Neural cell (in vitro differentiated cells): ENCODE data around the gene C1QTNF3. TPM values are rescaled to one million over a fixed set of nuclear protein-coding genes. Genes with fewer than 3 reads are reported as not detected.

Experiments used
- H2AFZ ChIP-seq: fragments of 200-600, 300-800 bp; sonication (generic), shearing (Covaris generic); 2 replicates; pipeline ENCODE4 v1.6.0; 2014; ENCODE audit warnings: low read depth, mild to moderate bottlenecking, antibody characterized with exemption, low read length, moderate library complexity
- H3F3A ChIP-seq: fragments of 200-600 bp; shearing (Covaris generic); 2 replicates; pipeline ENCODE4 v1.6.1; 2016; ENCODE audit warnings: mild to moderate bottlenecking, moderate library complexity, mixed read lengths, antibody characterized with exemption, low read length; ENCODE audit not compliant: insufficient read depth, poor library complexity, severe bottlenecking
- H3K27ac ChIP-seq: fragments of 200-600, 300-800 bp; sonication (generic), shearing (Covaris generic); 2 replicates; pipeline ENCODE4 v1.5.1; 2014; ENCODE audit warnings: mild to moderate bottlenecking, low read length, moderate library complexity
- H3K27me3 ChIP-seq: fragments of 300-800, 200-600 bp; sonication (generic), shearing (Covaris generic); 2 replicates; pipeline ENCODE4 v1.6.0; 2014; ENCODE audit warnings: mild to moderate bottlenecking, low read depth, low read length, moderate library complexity; ENCODE audit not compliant: insufficient read depth
- H3K36me3 ChIP-seq: fragments of 300-800, 200-600 bp; sonication (generic), shearing (Covaris generic); 2 replicates; pipeline ENCODE4 v1.5.1; 2014; ENCODE audit warnings: mild to moderate bottlenecking, antibody characterized with exemption, low read length, moderate library complexity; ENCODE audit not compliant: insufficient read depth
- H3K4me2 ChIP-seq: fragments of 300-800, 200-600 bp; sonication (generic), shearing (Covaris generic); 2 replicates; pipeline ENCODE4 v1.6.0; 2014; ENCODE audit warnings: mild to moderate bottlenecking, low read length
- H3K4me3 ChIP-seq: fragments of 300-800, 200-600 bp; sonication (generic), shearing (Covaris generic); 2 replicates; pipeline ENCODE4 v1.5.1; 2014; ENCODE audit warnings: mild to moderate bottlenecking, low read length, moderate library complexity
- H3K79me2 ChIP-seq: fragments of 200-600 bp; shearing (Covaris generic); replicated peaks from 2 replicates; pipeline ENCODE4 v1.6.0; 2014; ENCODE audit warnings: mild to moderate bottlenecking, low read length, moderate library complexity; ENCODE audit not compliant: insufficient read depth
- H3K9ac ChIP-seq: fragments of 300-800, 200-600 bp; sonication (generic), shearing (Covaris generic); 2 replicates; pipeline ENCODE4 v1.6.1; 2016; ENCODE audit warnings: mild to moderate bottlenecking, low read length, mixed read lengths
- H3K9me2 ChIP-seq: fragments of 200-600 bp; shearing (Covaris generic); 2 replicates; pipeline ENCODE4 v1.6.1; 2016; ENCODE audit warnings: mild to moderate bottlenecking, low read length, mixed read lengths; ENCODE audit not compliant: insufficient read depth
- H3K9me3 ChIP-seq: fragments of 200-600, 300-800 bp; sonication (generic), shearing (Covaris generic); 2 replicates; pipeline ENCODE4 v1.6.1; 2016; ENCODE audit warnings: mild to moderate bottlenecking, mixed run types, low read length, moderate library complexity, mixed read lengths
- H4K20me1 ChIP-seq: fragments of 200-600 bp; shearing (Covaris generic); 2 replicates; pipeline ENCODE4 v1.6.1; 2016; ENCODE audit warnings: mild to moderate bottlenecking, mixed run types; ENCODE audit not compliant: insufficient read depth
- CTCF ChIP-seq: fragments of 450-650 bp; IDR thresholded peaks from 2 replicates; pipeline ENCODE4 v1.5.1; 2014; ENCODE audit warnings: antibody characterized with exemption, mild to moderate bottlenecking, moderate library complexity; ENCODE audit not compliant: poor library complexity, severe bottlenecking
- EP300 ChIP-seq: fragments of 450-650 bp; conservative IDR thresholded peaks from 2 replicates; pipeline ENCODE4 v1.6.1; 2014; ENCODE audit warnings: antibody characterized with exemption, mild to moderate bottlenecking, moderate library complexity; ENCODE audit not compliant: poor library complexity, severe bottlenecking
- EZH2 ChIP-seq: fragments of 200-600, 300-800 bp; shearing (Covaris generic), sonication (generic); IDR thresholded peaks from 2 replicates; pipeline ENCODE4 v1.6.1; 2014; ENCODE audit warnings: antibody characterized with exemption, low read length, borderline replicate concordance, mild to moderate bottlenecking; ENCODE audit not compliant: insufficient read depth, poor library complexity, severe bottlenecking
- MXI1 ChIP-seq: fragments of 450-650 bp; conservative IDR thresholded peaks from 2 replicates; pipeline ENCODE4 v1.6.1; 2014; ENCODE audit warnings: antibody characterized with exemption, mild to moderate bottlenecking; ENCODE audit not compliant: poor library complexity, severe bottlenecking
- POLR2AphosphoS5 ChIP-seq: IDR thresholded peaks from 2 replicates; pipeline ENCODE4 v1.6.1; 2012
- RAD21 ChIP-seq: fragments of 450-650 bp; conservative IDR thresholded peaks from 2 replicates; pipeline ENCODE4 v1.6.1; 2014; ENCODE audit warnings: antibody characterized with exemption, mild to moderate bottlenecking, moderate library complexity
- REST ChIP-seq: IDR thresholded peaks from 2 replicates; pipeline ENCODE4 v1.6.1; 2012; ENCODE audit warnings: borderline replicate concordance
- SMC3 ChIP-seq: fragments of 450-650 bp; conservative IDR thresholded peaks from 2 replicates; pipeline ENCODE4 v1.6.1; 2014; ENCODE audit warnings: antibody characterized with exemption, mild to moderate bottlenecking, moderate library complexity; ENCODE audit not compliant: poor library complexity
- TAF1 ChIP-seq: IDR thresholded peaks from 2 replicates; pipeline ENCODE4 v1.6.1; 2012; ENCODE audit warnings: low read depth
- polyA plus RNA-seq: library from polyadenylated mRNA; depleted of rRNA; stranded (reverse); fragments of >200 nt; gene quantifications from 2 replicates; pipeline ENCODE4 v1.2.3, GENCODE V29; 2014

The C1QTNF3 gene
- polyA plus RNA-seq, 1 donor from 2014 or later = 33.1 TPM

DNA sequence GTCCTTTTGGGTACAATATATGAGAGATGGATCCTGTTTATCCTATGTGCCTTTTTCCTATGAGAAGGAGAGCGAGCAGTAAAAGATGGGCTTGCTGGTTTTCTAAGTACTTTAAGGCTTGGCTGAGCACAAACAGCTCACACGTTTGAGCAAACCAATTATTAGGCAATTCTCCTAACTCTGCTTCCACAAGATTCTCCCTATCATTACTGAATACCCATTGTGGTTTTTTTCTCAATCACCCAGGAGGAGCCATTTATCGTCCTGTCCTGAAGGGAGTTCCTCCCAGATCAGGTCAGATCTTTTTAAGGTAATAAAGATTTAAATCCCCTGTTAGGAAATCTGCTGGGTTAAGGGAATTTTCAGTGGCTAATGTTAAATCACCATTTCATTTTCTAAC lies 19.4 kb upstream of the C1QTNF3 start:
- Histone ChIP-seq H3K36me3 (no peaks in the 10 kb centered on the region), H3K27ac (no peak overlapping the region), H3K9ac (no peak overlapping the region), H2AFZ (no peak overlapping the region), H3K9me2 (no peaks in the 10 kb centered on the region), H3K9me3 (no peaks in the 10 kb centered on the region), H3K79me2 (no peaks in the 10 kb centered on the region), H4K20me1 (no peaks in the 10 kb centered on the region), H3K4me2 (no peak overlapping the region), H3K27me3 (no peaks in the 10 kb centered on the region), H3K4me3 (no peak overlapping the region), H3F3A (no peaks in the 10 kb centered on the region)
- TF ChIP-seq SMC3 = no peak
- no peak for TF ChIP-seq RAD21
- TF ChIP-seq TAF1 = no peak
- TF ChIP-seq EZH2 = no peak
- no peak for TF ChIP-seq POLR2AphosphoS5
- no peak for TF ChIP-seq EP300
- TF ChIP-seq MXI1 = no peak
- TF ChIP-seq REST = no peak
- TF ChIP-seq CTCF = no peak

DNA sequence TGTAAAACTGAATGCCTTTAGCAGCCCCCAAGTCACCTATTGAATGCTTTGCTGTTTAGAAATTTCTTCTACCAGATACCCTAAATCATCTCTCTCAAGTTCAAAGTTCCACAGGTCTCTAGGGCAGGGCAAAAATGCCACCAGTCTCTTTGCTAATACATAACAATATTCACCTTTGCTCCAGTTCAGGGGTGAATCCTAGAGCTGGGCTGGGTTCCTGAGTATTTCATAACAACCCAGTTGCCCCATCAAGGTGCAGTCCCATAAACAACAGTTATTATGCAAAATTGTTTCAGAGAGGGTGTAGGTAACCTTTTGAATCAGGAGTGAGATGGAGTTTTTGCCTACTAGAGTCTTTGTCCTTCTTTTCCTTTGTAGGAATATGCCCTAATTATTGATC lies 19.0 kb upstream of the C1QTNF3 start:
- H3K27me3 ChIP-seq = no peaks in the 10 kb centered on the region
- no peaks in the 10 kb centered on the region for H4K20me1 ChIP-seq
- H2AFZ ChIP-seq = no peak overlapping the region
- no peaks in the 10 kb centered on the region for H3K9me3 ChIP-seq
- no peak overlapping the region for H3K4me3 ChIP-seq
- H3K36me3 ChIP-seq = no peaks in the 10 kb centered on the region
- no peaks in the 10 kb centered on the region for H3K9me2 ChIP-seq
- H3K9ac ChIP-seq = no peak overlapping the region
- no peaks in the 10 kb centered on the region for H3F3A ChIP-seq
- no peak overlapping the region for H3K4me2 ChIP-seq
- no peak overlapping the region for H3K27ac ChIP-seq
- TF ChIP-seq MXI1 = no peak
- no peak for TF ChIP-seq RAD21
- no peak for TF ChIP-seq CTCF
- no peak for TF ChIP-seq EZH2
- no peak for TF ChIP-seq TAF1
- no peak for TF ChIP-seq REST
- TF ChIP-seq POLR2AphosphoS5 = no peak
- no peak for TF ChIP-seq SMC3
- no peak for TF ChIP-seq EP300
- H3K79me2 ChIP-seq = no peaks in the 10 kb centered on the region
